Suppressor macrophage treated with lipopolysaccharide for 4 hours (primary cell): Measurements from ENCODE around the gene INPP4A.
A peak's percentile ranks its signal among the peaks of the same experiment; 100 is the strongest.

Source experiments
- DNase-seq: peaks from one replicate; pipeline ENCODE4 v3.0.0-alpha.2; 2020

The INPP4A gene

DNA sequence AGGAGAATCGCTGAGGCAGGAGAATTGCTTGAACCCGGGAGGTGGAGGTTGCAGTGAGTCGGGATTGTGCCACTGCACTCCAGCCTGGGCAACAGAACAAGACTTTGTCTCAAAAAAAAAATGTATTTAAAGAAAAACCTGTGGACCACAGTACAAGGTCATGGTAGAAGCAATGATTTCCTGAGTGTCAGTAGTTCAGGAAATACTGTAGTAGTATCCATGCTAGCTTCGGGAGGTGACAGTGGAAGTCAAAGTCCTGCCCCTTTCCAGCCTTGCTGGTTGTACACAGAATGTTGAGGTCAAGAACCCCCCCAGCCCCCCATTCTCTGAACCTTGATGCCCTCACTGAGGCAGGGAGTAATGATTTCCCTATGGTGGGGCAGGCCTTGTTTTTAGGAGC lies 56.6 kb downstream of the INPP4A start:
- DNase-seq: no peak

DNA sequence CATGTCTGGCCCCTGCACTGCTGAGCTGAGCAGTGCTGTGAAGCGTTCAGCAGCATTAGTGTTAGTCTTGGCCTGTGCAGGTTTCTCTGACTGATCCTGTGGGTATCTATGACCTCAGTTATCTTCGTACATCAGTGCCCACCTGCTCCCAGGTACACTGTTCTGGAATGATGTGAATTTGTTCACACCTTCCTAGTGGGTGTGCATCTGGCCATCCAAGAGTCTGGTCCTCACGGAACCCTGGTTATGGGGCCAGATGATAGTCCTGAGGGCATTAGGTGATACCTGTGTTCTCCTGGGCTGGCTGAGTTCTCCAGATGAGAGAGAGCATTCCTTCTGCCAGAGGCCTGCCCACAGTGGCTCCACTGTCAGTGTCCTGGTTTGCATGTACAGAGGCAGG lies 57.2 kb downstream of the INPP4A start:
- no peak for DNase-seq

DNA sequence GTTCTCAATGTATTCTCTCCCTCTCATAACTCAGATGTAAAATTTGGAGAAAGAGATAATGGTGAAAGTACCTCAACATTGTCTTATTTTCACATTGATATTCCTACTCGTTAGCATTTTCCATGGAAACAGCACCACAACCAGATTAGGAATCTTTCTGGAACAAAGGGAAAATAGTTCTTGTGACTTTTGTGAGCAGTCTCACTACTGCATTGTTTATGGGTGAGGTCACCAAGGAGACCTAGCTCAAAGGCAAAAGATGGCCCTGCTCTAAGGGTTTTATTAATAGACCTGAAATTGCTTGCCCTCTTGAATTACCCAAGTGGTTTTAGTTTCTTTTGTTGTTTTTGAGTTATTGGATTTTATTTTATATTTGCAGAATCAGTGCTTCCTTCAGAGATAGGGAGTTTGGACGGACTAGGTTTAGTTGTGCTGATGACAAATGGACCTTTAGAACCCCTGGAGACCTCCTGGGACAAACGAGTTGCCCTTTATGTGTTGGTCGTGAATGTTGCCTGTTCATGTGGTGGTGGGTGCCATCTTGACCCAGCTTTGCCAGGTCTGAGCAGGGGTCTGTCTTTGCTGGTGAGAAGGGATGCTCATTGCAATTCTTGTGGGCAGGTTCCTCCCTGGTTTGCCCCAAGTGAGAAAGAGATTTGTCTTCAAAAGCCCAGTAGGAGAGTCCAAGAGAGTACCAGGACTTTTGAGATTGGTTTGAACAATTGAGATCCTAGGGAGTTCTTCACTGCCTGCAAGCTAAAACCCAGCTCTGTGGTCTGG lies 58.1 kb downstream of the INPP4A start:
- DNase-seq: no peak

DNA sequence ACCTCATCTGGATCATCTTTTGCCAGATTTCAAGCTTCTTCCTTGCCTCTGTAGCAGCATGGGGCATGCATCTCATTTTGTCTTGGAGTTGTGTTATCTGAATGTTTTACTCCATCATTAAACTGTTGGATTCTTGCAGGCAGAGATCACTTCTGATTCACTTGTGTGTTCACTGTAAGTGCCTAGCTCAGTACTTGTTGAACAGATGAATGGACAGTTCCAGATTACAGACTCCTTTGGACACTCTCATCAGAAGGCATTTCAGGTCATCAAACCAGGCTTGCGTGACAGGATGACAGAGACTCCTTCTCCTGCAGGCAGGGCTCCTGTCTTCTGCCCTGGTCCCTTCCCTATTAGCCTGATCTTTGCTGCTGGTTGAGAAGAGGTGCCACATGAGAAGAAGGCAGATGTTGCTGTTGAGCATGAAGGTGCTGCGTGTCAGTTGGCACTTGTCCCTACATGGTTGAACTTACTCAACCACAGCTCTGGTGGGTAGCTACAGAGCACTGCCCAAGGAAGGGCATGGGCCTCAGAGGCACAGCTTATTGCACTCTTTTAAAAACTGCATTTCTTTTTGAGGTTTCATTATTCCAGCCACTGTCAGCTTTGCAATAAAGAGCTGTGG lies 58.9 kb downstream of the INPP4A start:
- no peak for DNase-seq

DNA sequence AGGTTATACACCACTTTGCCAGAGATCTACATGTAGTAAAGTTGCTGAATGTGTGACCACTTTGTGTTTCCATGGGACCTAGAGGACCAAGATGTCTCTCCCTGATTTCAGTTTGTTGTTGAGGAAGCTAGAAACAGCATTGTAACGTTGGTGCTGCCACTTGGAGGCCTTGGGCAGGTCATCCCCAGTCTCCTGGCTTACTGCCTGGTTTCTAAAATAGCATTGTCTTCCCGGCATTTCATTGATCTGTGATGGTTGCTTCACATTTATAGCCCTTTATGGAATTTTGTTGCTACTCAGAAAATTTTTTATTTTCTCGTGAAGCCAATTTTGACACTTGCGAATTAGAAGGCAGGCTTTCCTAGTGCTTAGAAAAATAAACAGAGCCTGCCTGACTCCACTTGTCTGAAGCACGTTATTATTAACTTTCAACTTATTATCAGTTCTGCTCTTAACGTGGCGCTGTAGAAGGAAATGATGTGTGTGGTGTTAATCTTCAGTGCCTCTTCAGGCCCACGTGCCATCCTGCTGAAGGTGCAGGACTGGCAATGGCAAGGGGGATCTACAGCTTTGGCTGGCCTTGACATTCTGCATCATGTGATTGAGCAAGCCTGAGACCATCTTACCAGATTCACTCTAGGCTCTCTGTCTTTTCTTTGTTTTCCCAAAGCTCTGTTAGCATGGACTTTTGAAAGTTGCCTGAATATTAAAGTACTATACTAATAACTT lies 59.9 kb downstream of the INPP4A start:
- DNase-seq: no peak

DNA sequence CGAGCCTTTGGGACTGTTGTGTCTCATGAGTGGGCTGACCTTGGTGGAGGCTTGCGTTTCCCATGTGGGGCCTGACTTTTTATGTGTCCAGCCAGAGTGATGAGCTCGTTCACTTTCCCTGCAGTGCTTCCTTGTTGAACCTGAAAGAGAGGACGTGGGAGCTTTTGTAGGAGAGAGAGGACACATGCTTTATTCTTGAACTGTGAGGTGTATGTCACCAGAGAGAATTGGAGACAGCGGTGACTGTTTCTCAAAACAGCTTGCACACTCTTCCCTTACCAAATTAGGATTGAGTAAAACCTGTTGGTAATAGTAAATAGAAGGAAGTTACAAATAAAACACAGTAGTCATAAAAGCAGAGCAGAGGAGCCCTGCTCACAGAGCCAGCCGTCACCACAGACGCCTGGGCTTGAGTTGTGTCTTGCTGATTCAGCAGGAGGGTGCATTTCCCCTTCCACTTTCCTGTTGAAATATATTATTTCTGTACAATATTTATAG lies 60.7 kb downstream of the INPP4A start:
- peak; percentile 93 for DNase-seq

DNA sequence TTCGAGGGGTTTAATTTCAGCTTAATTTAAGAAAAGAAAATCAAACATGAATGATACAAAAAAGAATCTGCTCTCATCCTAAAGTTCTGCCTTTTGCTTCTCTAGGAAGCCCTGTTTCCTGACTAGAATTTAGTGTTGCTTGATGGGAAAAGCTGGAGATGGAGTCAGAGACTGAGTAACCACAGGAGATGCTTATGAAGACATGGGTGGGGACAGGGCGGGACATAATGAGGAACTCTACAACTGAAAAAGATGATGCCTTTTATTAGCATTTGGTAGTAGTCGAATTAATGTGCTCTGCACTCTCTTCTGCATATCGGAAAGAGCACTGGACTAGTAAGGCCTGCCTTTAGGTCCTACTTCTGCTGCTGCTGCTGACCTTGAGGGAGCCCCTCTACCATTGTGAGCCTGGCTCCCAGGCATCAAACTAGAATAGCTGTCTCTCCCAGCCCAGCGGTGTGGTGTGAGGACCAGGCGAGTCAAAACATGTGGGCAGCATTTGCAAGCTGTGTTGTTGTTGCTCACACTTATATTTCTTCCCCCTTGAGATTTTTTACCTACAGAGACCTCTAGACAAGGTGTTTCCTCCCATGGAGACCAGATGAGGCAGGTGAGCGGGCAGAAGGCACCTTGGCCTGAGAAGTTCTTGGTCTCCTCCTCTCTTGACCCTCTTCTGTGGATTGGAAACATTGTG lies 61.5 kb downstream of the INPP4A start:
- peak; percentile 83 for DNase-seq

DNA sequence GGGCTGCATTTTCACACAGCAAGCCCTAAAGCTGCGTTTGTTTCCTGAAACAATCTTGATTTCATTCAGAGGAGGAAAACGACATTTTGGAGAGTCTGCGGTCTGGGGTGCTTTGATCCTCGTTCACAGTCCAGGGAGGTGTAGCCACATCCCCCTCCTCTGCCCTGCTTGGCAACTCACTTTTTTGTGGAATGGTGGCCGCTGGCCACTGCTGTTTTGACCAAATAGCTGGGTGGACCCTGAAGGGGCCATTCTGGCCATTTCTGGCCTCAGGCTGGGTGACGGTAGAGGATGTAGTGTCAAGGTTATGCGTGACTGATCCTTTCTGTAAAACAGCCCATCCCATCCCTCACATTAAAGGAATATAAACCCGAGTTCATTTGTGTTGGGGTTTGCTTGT lies 62.2 kb downstream of the INPP4A start:
- no peak for DNase-seq

DNA sequence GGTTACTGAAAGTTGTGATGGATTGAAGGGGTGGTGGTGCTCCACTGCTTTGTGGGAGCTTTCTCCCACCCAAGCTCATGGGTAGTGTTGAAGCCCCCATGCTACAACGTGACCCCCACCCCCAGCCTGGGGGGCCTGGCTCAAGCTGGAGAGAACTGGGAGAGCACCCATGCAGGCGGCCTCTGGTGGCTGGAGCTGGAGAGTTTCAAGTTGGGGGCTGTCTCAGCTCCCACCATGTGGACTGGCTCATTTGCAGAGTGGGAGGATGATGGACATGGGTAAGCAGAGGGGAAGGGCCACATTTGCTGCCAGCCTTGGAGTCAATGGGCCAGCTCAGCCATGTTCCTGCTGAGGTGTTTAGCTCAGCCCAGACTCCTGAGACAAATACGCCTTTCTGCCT lies 62.8 kb downstream of the INPP4A start:
- no peak for DNase-seq

DNA sequence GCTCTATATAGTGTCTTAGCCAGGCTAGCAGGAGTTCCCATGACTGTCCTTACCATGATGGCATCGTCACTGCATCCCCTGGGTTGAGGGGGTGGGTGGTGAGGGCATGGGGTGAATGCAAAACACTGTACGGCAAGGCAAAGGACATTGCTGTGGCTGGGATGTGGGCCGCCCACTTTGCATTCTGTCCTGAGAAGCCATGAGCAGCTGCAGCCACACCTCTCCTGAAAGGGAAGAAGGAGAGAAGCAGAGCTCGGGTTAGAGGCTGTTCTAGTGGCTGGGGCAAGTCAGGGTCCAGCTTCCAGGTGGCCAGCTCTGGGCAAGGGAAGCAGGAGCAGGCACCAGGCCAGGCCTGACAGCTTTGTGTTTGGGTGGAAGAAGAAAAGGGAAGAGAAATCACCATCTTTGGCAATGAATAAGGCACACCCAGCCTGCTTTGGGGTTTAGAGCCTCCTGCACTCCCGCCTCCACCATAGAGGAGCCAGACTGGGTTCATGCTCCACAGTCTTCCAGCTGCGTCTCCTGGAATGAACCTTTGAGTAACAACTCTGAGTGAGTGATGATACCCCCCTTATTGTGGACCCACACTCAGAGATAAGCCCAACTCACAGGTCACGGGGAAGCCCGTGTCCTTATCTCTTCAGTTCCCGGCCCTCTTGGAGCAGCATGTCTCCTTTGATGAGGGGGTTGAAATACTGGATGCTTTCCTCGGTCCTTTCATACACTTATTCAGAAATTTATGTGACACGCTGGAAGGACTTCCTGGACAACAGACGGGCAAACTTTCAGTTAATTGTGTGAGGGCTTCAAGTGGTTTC lies 63.4 kb downstream of the INPP4A start:
- peak; percentile 72 for DNase-seq

DNA sequence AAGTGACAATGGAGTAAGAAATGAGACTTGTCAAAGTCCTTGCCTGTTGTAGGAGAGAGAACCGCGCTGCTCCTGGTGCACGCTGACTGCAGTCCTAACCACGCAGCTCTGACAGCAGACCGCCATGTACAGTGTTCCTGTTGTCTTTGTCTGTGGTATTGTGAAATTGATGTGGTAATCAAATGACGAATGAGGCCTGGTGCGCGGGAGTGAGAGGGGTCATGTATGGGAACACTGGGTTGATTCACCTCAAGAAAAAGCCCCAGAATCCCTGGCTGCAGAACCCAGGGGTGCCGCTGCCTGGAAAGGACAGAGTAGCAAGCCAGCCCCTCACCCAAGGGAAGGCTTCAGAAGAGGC lies 64.0 kb downstream of the INPP4A start:
- DNase-seq: peak; percentile 97

DNA sequence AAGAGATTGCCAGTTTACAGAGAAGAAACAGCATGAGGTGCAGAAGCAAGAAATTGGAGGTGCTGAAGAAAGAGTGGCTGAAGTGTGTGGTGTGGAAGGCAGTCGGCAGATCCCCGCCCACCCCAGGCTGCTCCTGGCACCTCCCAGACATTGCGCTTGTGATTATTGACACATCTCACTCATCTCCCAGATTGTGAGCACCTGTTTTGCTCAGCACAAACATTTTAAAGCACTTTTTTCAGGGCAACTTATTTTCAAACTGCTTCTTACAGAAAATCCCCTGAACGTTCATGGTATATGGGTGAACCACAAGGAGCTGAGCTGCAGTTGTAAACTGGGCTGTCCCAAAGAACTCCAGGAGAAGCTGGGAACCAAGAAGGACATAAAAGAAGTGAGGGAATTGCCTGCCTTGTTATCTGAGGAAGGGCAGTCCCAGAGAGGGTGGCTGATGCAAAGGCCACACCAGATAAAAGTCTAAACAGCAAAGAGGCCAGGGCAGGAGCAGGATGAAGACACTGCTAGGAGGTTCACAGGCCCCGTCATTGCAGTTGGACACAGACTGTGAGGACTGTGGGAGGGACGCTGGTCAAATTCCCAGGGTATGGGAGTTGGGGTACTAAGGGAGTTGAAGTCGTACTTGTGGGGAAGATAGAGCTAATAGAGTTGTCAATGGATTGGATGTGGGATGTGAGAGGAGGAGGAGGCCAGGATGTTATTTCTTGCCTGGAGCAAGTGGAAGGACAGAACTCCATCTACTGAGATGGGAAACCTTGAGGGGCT lies 65.1 kb downstream of the INPP4A start:
- no peak for DNase-seq

DNA sequence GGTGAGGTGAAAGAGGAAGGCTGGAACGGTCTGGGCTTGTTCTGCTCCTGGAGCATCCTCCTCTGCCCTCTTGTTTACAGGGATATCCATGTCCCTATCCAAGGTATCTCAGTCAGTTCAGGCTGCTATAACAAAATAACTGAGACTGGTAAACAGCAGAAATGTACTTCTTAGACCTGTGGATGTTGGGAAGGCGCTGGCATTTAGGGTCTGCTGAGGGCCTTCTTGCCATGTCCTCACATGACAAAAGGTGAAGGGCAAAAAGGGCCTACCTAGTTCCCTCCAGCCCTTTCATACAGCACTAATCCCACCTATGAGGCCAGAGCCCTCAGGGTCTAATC lies 65.6 kb downstream of the INPP4A start:
- DNase-seq: no peak

DNA sequence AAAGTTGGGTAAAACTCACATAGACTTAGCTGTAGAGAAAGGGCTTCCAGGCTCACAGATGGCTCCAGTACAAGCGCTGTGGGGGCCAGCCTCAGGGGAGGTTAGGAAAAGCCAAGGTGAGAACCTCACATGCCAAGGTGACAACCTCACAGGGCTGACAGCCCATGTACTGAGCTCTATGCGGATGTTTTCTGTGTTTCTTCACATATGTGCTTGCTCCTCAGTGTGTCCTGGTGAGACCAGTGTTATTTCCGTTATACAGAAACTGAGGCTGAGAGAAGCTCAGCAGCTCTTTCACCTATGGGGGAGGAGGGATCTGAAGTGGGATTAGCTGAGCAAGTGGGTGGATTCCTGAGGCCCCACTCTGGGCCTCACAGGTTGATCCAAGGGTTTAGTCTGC lies 67.3 kb downstream of the INPP4A start:
- DNase-seq: no peak

DNA sequence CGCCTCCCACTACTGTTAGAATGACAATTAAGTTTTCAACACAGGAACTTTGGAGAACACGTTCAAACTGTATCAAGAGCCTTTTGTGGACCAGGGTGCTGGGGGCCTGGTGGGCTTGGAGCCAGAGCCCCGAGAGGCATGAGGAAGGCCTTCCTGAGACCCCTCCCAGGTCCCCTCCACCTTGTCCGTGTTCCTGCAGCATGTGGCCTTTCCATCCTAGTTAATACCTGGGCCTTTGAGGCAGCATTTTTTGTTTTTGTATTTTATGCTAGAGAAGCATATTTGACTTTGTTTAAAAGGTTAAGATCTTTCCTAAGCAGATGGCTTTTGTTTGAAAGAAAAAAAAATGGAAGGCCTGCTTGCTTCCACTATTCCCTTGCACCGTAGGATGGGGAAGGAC lies 68.0 kb downstream of the INPP4A start:
- DNase-seq: no peak

DNA sequence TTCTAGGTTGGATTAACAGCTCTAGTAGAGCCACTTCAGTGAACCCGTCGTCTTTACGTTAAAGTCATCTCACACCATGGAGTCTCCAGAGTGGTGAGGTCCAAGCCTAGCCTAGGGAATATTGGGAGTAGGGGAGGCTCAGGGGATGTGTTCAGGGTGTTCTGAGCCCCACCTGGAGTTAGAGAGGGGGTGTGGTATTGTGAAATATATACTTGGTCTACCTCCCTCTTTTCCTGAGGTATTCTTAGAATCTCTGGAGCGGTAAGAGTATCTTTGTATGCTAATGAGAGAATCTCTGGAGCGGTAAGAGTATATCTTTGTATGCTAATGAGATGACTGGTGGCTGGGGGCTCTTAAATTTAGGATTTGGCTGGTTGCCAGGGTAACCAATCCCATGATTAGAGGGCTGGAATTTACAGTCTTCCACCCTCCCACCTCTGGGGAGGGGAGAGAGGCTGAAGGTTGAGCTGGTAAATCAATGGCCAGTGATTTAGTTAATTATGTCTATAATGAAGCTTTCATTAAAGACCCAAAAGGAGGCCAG lies 69.5 kb downstream of the INPP4A start:
- DNase-seq: no peak

DNA sequence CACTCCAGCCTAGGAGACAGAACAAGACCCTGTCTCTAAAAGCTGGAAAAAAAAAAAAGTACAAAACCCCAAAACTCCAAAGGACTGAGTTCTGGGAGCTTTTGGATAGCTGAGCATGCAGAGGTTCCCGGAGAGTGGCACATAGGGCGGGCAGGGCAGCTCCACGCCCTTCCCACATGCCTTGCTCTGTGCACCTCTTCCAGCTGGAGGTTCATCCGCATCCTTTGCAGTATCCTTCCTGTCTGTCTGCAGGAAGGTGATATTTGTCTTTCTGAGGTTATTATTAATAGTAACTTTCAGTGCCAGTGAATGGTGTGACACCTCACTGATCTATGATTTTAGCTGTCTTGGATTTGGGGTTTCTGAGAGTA lies 70.2 kb downstream of the INPP4A start:
- no peak for DNase-seq

DNA sequence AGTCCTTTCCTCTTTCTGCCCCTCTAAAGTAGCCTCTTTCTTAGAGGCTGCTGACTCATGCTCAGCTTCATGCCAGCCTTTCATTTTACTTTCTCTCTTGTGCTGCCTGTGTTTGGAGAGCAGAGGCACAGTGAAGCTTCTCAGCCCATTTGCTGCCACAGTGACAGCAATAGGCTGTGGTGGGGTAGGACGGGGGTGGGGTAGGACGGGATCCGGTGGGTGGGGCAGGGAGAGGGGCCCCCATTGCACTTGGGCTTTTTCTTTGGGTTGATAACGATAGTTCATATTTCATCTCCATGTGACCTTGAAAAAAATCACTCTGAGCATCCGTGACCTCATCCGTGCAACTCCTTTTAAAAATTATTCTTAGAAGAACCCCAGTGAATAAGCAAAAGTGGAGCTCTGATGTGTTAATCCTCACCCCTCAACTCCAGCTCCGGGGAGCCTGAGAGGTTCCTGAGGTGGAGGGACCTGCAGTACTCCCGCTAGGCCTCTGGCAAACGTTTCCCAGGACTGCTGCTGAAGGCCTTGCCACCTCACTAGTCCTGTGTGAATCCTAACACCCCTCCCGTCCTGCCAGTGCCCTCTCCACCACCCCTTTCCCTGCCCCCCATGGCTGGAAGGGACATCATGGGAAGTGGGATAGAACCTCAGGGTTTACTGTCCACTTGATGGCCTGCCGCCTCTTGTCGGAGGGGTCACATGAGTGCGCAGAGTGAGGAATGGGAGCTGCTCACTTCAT lies 70.8 kb downstream of the INPP4A start:
- peak; percentile 71 for DNase-seq

DNA sequence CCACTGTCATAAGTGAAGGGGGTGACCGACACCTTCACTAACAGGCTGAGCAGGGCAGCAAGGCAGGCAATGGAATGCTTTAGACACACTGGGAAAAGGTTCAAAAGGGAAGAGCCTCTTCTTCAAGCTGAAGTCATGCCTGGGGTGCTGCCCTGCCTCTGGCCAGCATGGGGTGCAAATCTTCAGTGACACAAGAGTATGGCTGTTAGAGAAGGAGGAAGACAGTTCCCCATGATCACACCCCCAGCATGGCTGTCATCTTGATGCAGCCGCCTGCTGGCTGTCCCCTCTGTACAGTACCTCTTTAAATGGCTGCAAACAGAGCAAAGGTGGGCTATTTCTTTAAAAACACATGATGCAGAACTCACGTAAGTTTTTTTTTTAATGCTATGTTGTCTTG lies 71.9 kb downstream of the INPP4A start:
- DNase-seq: no peak

DNA sequence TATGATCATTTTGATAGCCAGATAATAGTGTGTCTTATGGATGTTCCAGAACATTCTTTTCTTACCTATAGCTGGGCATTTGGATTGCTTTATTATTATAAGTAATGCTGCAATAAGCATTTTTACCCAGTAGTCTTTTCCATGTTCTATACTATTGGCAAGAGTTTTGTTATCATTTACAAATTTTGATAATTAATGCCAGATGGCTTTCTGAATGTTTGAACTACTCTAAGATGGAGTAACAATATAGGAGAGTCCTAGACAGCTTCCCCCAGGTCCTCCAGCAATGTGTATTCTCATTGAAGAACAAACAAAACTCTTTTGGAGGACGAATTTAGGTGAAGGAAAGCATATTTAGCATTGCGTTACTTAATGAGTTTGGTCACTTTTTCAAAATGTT lies 73.0 kb downstream of the INPP4A start:
- no peak for DNase-seq

DNA sequence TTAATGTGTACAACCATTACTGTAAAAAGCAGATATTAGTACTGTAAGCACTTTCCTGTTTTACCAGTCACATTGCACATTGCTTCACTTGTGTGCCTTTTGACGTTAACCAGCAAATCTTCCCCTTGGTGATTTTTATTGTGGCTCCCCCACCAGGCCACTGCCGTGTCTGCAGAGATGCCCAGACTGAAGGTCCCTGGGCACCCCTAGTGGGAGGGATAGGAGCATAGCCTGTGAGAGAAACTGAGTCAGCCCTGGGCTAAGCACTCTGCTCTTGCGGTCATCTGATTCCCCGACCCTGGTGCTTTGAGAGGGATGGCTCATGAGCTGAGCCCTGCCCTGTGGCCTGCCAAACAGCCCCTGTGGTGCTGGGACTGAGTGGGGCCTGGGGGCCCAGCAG lies 73.4 kb downstream of the INPP4A start:
- DNase-seq: peak; percentile 73
